MM.1S (cell line): Measurements from ENCODE around the gene EIF5.

Experiments
- CTCF ChIP-seq: fragments of 300-600 bp; sonication (generic); IDR thresholded peaks from 2 replicates; pipeline ENCODE4 v1.5.1; 2016; ENCODE audit warnings: antibody characterized with exemption, low read length, mixed read lengths
- EZH2phosphoT487 ChIP-seq: fragments of 300-600 bp; sonication (generic); IDR thresholded peaks from 2 replicates; pipeline ENCODE4 v1.6.1; 2018; ENCODE audit warnings: antibody characterized with exemption, low read length

- no peak for TF ChIP-seq EZH2phosphoT487
- TF ChIP-seq CTCF: no peak
Measured at GRCh38 chr14:103314496-103315277, 19.4 kb upstream of the EIF5 start.
